Prostate gland (tissue), 2 donors: ENCODE results near the gene NFKBIL1.

Source experiments
- POLR2AphosphoS5 ChIP-seq: sonication (generic); formaldehyde crosslinking; IDR thresholded peaks from one replicate; pipeline ENCODE4 v1.6.1; 2017; ENCODE audit warnings: antibody characterized with exemption
- TF ChIP-seq, protein P1 (sequence below), 4 experiments: fragments of 200-600 bp in 2 of 4; fragments of 450-650 bp in 2 of 4; sonication (generic) in 2 of 4; IDR thresholded peaks; 1 replicate in 3 of 4; 2 replicates in 1 of 4; pipeline ENCODE4 v1.5.1; 2016 to 2019; ENCODE audit warnings: antibody characterized with exemption in 4 of 4, mild to moderate bottlenecking in 2 of 4, moderate library complexity in 2 of 4

DNA sequence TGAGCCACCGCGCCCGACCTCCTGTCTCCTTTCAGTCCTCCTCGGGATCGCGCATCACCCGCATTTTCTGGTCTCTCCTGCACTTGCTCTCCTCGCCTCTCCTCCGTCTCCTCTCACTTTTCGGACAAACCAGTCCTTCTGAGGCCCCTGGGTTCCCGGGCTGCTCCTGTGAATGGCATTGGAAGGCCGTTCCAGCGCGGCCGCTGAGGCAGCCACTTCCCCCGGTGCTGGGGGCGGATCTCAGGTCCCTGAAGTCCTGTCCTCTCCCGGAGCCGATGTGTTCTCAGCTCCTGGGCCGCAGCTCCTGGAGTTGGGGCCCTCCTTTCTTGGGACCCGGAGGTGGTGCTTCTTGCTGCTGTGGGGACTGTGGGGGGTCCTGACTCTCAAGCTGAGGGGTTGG is 48.7 kb upstream of the NFKBIL1 start:
- no peak for TF ChIP-seq POLR2AphosphoS5
- TF ChIP-seq, protein P1, sequence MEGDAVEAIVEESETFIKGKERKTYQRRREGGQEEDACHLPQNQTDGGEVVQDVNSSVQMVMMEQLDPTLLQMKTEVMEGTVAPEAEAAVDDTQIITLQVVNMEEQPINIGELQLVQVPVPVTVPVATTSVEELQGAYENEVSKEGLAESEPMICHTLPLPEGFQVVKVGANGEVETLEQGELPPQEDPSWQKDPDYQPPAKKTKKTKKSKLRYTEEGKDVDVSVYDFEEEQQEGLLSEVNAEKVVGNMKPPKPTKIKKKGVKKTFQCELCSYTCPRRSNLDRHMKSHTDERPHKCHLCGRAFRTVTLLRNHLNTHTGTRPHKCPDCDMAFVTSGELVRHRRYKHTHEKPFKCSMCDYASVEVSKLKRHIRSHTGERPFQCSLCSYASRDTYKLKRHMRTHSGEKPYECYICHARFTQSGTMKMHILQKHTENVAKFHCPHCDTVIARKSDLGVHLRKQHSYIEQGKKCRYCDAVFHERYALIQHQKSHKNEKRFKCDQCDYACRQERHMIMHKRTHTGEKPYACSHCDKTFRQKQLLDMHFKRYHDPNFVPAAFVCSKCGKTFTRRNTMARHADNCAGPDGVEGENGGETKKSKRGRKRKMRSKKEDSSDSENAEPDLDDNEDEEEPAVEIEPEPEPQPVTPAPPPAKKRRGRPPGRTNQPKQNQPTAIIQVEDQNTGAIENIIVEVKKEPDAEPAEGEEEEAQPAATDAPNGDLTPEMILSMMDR (IDR thresholded peaks at IDR 0.05) = no peak
